K562 (cell line): Measurements from ENCODE around the gene MEGF11. TPM values are rescaled to one million over a fixed set of nuclear protein-coding genes. Genes with fewer than 3 reads are reported as not detected.

Experiments used
- ATAC-seq: fragments of 200-7000 bp; cut with Tn5 transposase; 3 replicates; pipeline ENCODE4 v1.9.1; 2020; ENCODE audit warnings: moderate library complexity
- BruUV-seq: library from RNA; stranded (reverse); fragments of 400-500 nt; replicated peaks from 2 replicates; lab custom pipeline; 2021; lab: Mats Ljungman, UMichigan
- CTCF ChIA-PET: fragments of 300-600 bp; formaldehyde crosslinking; extraction: SDS; loops from one replicate; lab custom pipeline; 2021; ENCODE audit warnings: low intra/inter-chr PET ratio; lab: Yijun Ruan, JAX
- POLR2A ChIA-PET: fragments of 300-600, 350-650 bp; sonication (Branson Sonifier 250); formaldehyde crosslinking; extraction: SDS; loops from one replicate; lab custom pipeline; 2021; ENCODE audit warnings: antibody characterized with exemption, inconsistent platforms; lab: Yijun Ruan, JAX
- DNase-seq, 4 experiments: peaks; one replicate each; pipeline versions ENCODE4 v3.0.0 to v3.0.0-alpha.2; 2011 to 2018; ENCODE audit warnings: low spot score in 3 of 4, mixed read lengths in 3 of 4; ENCODE audit errors: extremely low read depth in 1 of 4
- FAIRE-seq: peaks from 2 replicates; lab custom pipeline; 2011; peaks lifted over from hg19 to GRCh38; lab: Jason Lieb, UNC
- H2AFZ ChIP-seq: 2 replicates; pipeline ENCODE4 v1.6.0; 2011; ENCODE audit warnings: low read depth, low read length, control low read depth, inconsistent platforms
- H3K27ac ChIP-seq: fragments of 200-600 bp; 3 replicates; pipeline ENCODE4 v1.8.0; 2011; ENCODE audit warnings: low read depth, mild to moderate bottlenecking, control low read depth, inconsistent platforms, low read length, moderate library complexity, mixed read lengths; ENCODE audit errors: extremely low read depth
- H3K27me3 ChIP-seq, 2 experiments: fragments of 300-600 bp in 1 of 2; 2 replicates in 1 of 2; 3 replicates in 1 of 2; pipeline versions ENCODE4 v1.6.0 to v1.8.0; 2011; ENCODE audit warnings: inconsistent platforms in 2 of 2, low read length in 2 of 2, mild to moderate bottlenecking in 1 of 2, mixed read lengths in 1 of 2, moderate library complexity in 1 of 2; ENCODE audit not compliant: control insufficient read depth in 2 of 2, insufficient read depth in 2 of 2
- H3K36me3 ChIP-seq: fragments of 300-600 bp; 3 replicates; pipeline ENCODE4 v1.8.0; 2011; ENCODE audit warnings: mild to moderate bottlenecking, low read length, inconsistent platforms; ENCODE audit not compliant: control insufficient read depth, insufficient read depth
- H3K4me1 ChIP-seq, 2 experiments: fragments of 200-600 bp in 1 of 2; replicated peaks in 1 of 2; 2 replicates in 1 of 2; 3 replicates in 1 of 2; pipeline versions ENCODE4 v1.5.1 to v1.8.0; 2011; ENCODE audit warnings: inconsistent platforms in 2 of 2, low read length in 2 of 2, mild to moderate bottlenecking in 1 of 2, mixed read lengths in 1 of 2, moderate library complexity in 1 of 2; ENCODE audit not compliant: control insufficient read depth in 2 of 2, insufficient read depth in 2 of 2
- H3K4me2 ChIP-seq: 2 replicates; pipeline ENCODE4 v1.6.1; 2011; ENCODE audit warnings: low read length, control low read depth, inconsistent platforms, mixed read lengths; ENCODE audit not compliant: insufficient read depth
- H3K4me3 ChIP-seq: fragments of 200-600 bp; sonication (generic), shearing (Covaris generic); 2 replicates; pipeline ENCODE4 v1.5.1; 2016; ENCODE audit warnings: control low read depth, inconsistent platforms
- H3K79me2 ChIP-seq: fragments of 200-600 bp; 3 replicates; pipeline ENCODE4 v1.8.0; 2011; ENCODE audit warnings: low read length, inconsistent platforms; ENCODE audit not compliant: control insufficient read depth, insufficient read depth
- H3K9ac ChIP-seq, 2 experiments: 2 replicates each; pipeline versions ENCODE4 v1.6.0 to v1.6.1; 2011; ENCODE audit warnings: low read depth in 2 of 2, low read length in 2 of 2, control low read depth in 1 of 2, inconsistent platforms in 1 of 2, mild to moderate bottlenecking in 1 of 2, mixed read lengths in 1 of 2; ENCODE audit not compliant: insufficient read depth in 1 of 2
- H3K9me1 ChIP-seq: one replicate; pipeline ENCODE4 v1.6.0; 2011; ENCODE audit warnings: inconsistent platforms, mild to moderate bottlenecking, low read length, moderate library complexity; ENCODE audit not compliant: control insufficient read depth, insufficient read depth
- H3K9me3 ChIP-seq: replicated peaks from 2 replicates; pipeline ENCODE4 v1.5.1; 2011; ENCODE audit warnings: low read depth, low read length, inconsistent platforms; ENCODE audit not compliant: control insufficient read depth, insufficient read depth
- H4K20me1 ChIP-seq: replicated peaks from 2 replicates; pipeline ENCODE4 v1.6.1; 2011; ENCODE audit warnings: low read length, inconsistent platforms, mixed read lengths; ENCODE audit not compliant: control insufficient read depth, insufficient read depth
- BDP1 ChIP-seq: IDR thresholded peaks from 3 replicates; pipeline ENCODE4 v1.6.1; 2011; ENCODE audit not compliant: insufficient read length, insufficient read depth
- BRF2 ChIP-seq: IDR thresholded peaks from 3 replicates; pipeline ENCODE4 v1.6.1; 2011; ENCODE audit warnings: borderline replicate concordance, mild to moderate bottlenecking; ENCODE audit not compliant: insufficient read length, insufficient read depth
- CCAR2 ChIP-seq: fragments of 200-400 bp; formaldehyde crosslinking; IDR thresholded peaks from 2 replicates; pipeline ENCODE4 v1.6.1; 2017; ENCODE audit warnings: mild to moderate bottlenecking, low read depth, low read length
- NCOA6 ChIP-seq: fragments of 450-650 bp; IDR thresholded peaks from 2 replicates; pipeline ENCODE4 v1.6.1; 2017; ENCODE audit warnings: mild to moderate bottlenecking
- PRPF4 ChIP-seq: fragments of 200-400 bp; formaldehyde crosslinking; IDR thresholded peaks from one replicate; pipeline ENCODE4 v1.6.1; 2017; ENCODE audit warnings: low read length, low read depth, mild to moderate bottlenecking; ENCODE audit not compliant: insufficient read depth, poor library complexity, severe bottlenecking
- SRSF1 ChIP-seq: fragments of 200-400 bp; formaldehyde crosslinking; IDR thresholded peaks from 2 replicates; pipeline ENCODE4 v1.6.1; 2017; ENCODE audit warnings: mild to moderate bottlenecking, low read depth, low read length, moderate library complexity
- WHSC1 ChIP-seq: IDR thresholded peaks from one replicate; pipeline ENCODE4 v1.6.1; 2012; ENCODE audit warnings: low read length, control low read depth, inconsistent platforms
- ZBTB43 ChIP-seq: sonication (generic); formaldehyde crosslinking; IDR thresholded peaks from 2 replicates; pipeline ENCODE4 v1.8.0; 2023; ENCODE audit warnings: mild to moderate bottlenecking, missing genetic modification reagents
- ZFX ChIP-seq: sonication (generic); formaldehyde crosslinking; IDR thresholded peaks from 2 replicates; pipeline ENCODE4 v1.8.0; 2022; ENCODE audit warnings: mild to moderate bottlenecking, missing genetic modification reagents, moderate library complexity
- ZNF165 ChIP-seq: fragments of 250-450 bp; sonication (Bioruptor Pico); IDR thresholded peaks from 2 replicates; pipeline ENCODE4 v1.4.0; 2020; ENCODE audit warnings: borderline replicate concordance
- ZNF324 ChIP-seq: fragments of 250-450 bp; sonication (Bioruptor Pico); IDR thresholded peaks from 2 replicates; pipeline ENCODE4 v1.4.0; 2020; ENCODE audit warnings: mild to moderate bottlenecking
- ZNF695 ChIP-seq: fragments of 450-650 bp; formaldehyde crosslinking; IDR thresholded peaks from 2 replicates; pipeline ENCODE4 v1.4.0; 2020; ENCODE audit warnings: mild to moderate bottlenecking, moderate library complexity
- ZNF76 ChIP-seq: fragments of 250-450 bp; sonication (Bioruptor Pico); IDR thresholded peaks from 2 replicates; pipeline ENCODE4 v1.4.0; 2020; ENCODE audit warnings: mild to moderate bottlenecking, moderate library complexity, borderline replicate concordance
- WGBS: fragments of 100-300 bp; shearing (Covaris generic); methylation state at CpG from one replicate; pipeline ENCODE4 v1.1.6; 2016; ENCODE audit warnings: low coverage, mixed read lengths; ENCODE audit not compliant: insufficient coverage; ENCODE audit errors: missing lambda C conversion rate; 5-methylcytosine and 5-hydroxymethylcytosine counted together
- in situ Hi-C: fragments of 300-500 bp; cut with MboI; formaldehyde crosslinking; loops from 4 replicates; pipeline ENCODE4 v1.15.0; 2018; ENCODE audit warnings: inconsistent platforms, mixed read lengths
- intact Hi-C: fragments of 100-400 bp; cut with micrococcal nuclease; formaldehyde crosslinking; loops from 2 replicates; pipeline ENCODE4 v1.14.2; 2022
- polyA plus RNA-seq, 8 experiments: library from polyadenylated mRNA; depleted of rRNA in 4 of 8; stranded (reverse) in 5 of 8; unstranded in 3 of 8; fragments of >200 nt; fragmentation: Nextera tagmentation in 2 of 8; fragmentation: Illumina TruSeq in 1 of 8; extraction: Ambion mirVana in 2 of 8; extraction: Trizol in 1 of 8; gene quantifications; 2 replicates each; pipeline versions ENCODE4 v1.2.1 to v1.2.3, GENCODE V29; 2011 to 2014; ENCODE audit warnings: inconsistent platforms in 1 of 8, missing spikeins in 1 of 8
- total RNA-seq, 7 experiments: library from RNA; depleted of rRNA in 6 of 7; stranded (reverse); fragments of >200 nt in 6 of 7; fragmentation: Illumina TruSeq in 2 of 7; extraction: Trizol in 2 of 7; gene quantifications; 2 replicates each; pipeline versions ENCODE4 v1.2.1 to v1.2.3, GENCODE V29; 2011 to 2021; ENCODE audit warnings: low replicate concordance in 1 of 7

Gene MEGF11
- total and polyA plus RNA-seq, 9 of the 15 experiments (the other 6 are each of a cell fraction or from before 2014, with no cell fraction given) = 0.06 to 0.23 (median 0.20) TPM; not detected in 6

- Histone ChIP-seq H3K27me3 (peaks cover 30 to 61% of the 10 kb centered on the region in 2 experiments), H4K20me1 (peaks cover 4% of the 10 kb centered on the region; the same call in 1 of the 2 replicates), H2AFZ (no peak overlapping the region), H3K27ac (no peak overlapping the region), H3K9ac (no peak overlapping the region), H3K79me2 (no peaks in the 10 kb centered on the region), H3K9me1 (no peaks in the 10 kb centered on the region), H3K4me2 (no peak overlapping the region), H3K36me3 (no peaks in the 10 kb centered on the region), H3K9me3 (no peaks in the 10 kb centered on the region), H3K4me1 (no peaks in the 10 kb centered on the region), H3K4me3 (no peak overlapping the region)
- intact Hi-C loops = no loop called here
- ChIA-PET CTCF (no interaction called here), POLR2A (interaction anchor here (0.6 to 1.6 kb wide), 6 partner anchors 10 to 319 kb away, joined by 3 to 6 read pairs (median 4); no protein-coding TSS in a partner anchor)
- DNase-seq (no peak), ATAC-seq (no peak), FAIRE-seq (no peak)
- in situ Hi-C loops = no loop called here
- BruUV-seq = no TSS peak
- TF ChIP-seq CCAR2 (no peak), BDP1 (no peak), PRPF4 (no peak), NCOA6 (no peak), ZFX (no peak), WHSC1 (no peak), ZNF695 (CRISPR knock-in tag) (no peak), BRF2 (no peak), ZNF76 (CRISPR knock-in tag) (no peak), SRSF1 (no peak), ZNF165 (CRISPR knock-in tag) (no peak), ZNF324 (no peak), ZBTB43 (no peak)
- 0% methylated on average over 6 of the region's 7 CpGs for WGBS
Measured at GRCh38 chr15:66186049-66186825, 67.3 kb downstream of the MEGF11 start.
